GM19455 (cell line): Measurements from ENCODE around the gene EMP2.

Experiments
- ATAC-seq: cut with Tn5 transposase; IDR thresholded peaks from one replicate; pipeline ENCODE4 v1.9.1; 2021; ENCODE audit not compliant: unreplicated experiment

EMP2 gene

DNA sequence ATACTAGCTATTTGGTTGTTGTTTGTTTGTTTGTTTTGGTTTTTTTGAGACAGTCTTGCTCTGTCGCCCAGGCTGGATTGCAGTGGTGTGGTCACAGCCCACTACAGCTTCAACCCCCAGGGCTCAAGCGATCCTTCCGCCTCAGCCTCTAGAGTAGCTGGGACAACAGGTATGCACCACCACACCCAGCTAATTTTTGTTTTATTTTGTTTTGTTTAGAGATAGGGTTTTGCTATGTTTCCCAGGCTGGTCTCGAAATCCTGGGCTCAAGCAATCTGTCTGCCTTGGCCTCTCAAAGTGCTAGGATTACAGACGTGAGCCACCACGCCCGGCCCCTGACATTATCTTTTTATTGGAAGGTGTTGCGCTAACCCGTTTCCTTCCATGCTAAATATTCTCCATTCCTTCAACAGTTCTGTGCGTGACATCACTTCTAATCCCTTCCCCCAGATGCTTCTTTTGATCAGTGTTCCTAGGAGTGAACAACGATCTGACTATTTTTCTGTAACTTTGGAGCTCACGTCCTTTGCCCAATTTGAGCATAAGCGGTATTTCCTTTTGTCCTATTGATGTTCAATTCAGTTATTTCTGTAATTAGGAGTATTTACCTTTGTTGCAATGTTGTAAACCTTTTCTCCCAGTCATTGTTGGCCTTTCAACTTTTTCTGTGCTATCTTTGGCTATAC lies 30.2 kb upstream of the EMP2 start:
- no peak for ATAC-seq

DNA sequence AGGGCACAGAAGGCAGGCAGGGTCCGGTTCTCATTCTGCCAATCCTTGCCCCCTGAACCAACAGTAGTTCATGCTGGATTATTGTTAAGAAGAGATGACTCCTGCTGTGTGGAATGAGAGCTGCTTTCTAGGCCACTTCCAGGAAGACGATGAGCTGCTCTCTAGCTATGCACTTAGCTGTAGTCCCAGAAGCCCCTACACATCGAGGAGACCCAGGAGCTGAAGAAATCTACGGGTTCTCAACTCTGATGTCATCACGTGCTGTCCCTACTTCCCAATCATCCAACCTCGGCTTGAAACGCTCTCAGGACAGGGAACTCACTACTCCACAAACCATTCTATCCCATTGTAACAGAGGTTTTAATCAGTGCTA lies 29.0 kb upstream of the EMP2 start:
- no peak for ATAC-seq

DNA sequence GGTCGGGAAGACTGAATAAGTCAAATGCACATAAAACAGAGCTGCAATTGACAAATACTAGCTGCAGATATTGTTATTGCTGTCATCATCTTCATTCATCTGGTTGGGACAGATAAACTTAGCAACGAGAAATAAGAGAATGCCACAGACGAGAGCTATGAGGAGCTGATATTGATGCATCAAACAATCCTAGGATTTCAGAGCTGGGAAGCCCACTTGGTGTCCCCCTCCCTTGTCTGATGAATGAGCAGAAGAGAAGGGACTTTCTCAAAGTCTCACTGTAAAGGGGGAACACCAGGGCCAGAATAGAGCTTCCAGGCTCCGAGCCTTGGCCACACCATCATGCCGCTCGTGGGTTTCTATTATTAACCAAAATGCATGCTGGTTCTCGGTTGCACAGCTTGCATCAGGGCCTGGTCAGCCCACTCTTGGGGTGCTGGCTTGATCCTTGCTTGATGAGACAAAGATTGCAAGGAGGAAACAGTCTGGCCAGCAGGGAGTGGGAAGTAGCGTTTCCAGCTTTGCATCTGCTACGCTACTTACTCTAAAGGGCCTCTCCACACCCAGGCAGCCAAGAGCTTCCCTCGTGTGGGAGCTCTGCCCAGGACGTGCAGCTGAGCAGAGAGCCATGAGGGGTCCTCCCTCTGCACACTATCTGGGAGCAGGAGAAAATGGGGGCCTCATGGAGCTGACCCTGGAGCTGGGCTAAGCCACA lies 28.4 kb upstream of the EMP2 start:
- ATAC-seq = no peak

DNA sequence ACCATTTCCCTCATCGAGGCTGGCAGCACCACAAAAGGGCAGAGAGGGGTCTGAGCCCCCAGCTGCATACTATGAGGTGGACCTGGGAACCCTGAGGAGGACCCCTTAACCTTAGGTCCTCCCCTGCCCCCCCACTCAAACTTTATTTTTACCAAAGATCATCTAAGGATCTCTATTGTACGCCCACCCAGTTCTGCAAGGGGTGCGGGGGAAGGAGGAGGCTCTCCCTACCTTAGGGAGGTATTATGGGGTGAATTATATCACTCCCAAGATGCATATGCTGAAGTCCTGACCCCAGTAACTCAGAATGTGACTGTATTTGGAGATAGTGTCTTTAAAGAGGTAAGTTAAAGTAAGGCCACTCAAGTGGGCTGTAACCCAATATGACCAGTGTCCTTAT lies 26.8 kb upstream of the EMP2 start:
- ATAC-seq = no peak

DNA sequence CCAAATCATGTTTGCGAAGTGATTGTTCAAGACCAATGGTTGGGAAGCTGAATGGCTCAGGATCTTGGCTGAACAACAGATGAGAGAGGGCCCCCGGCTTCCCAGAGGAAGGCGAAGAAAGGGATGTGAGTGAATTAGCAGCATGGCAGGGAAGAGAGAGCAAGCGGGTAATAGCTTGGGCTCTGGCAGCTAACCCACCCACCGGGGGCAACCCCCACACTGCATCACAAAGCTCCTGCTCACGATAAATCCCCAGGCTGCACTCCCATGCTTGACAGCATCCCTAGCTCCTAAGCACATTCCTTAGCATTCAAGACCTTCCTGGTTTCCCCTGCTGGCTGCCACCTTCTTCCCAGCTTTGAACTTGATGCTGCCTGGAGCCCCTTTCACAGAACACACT lies 26.2 kb upstream of the EMP2 start:
- ATAC-seq = no peak

DNA sequence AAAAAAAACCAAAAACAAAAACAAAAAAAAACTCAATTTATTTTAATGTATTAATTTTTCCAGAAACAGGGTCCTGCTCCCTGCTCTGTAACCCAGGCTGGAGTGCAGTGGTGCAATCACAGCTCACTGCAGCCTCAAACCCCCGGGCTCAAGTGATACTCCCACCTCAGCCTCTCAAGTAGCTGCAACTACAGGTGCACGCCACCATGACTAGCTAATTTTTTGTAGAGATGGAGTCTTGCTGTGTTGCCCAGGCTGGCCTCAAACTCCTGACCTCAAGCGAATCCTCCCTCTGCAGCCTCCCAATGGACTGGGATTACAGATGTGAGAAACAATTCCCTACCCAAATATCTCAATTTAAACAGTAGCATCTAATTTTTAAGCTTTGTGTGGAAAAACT lies 25.2 kb upstream of the EMP2 start:
- ATAC-seq = no peak

DNA sequence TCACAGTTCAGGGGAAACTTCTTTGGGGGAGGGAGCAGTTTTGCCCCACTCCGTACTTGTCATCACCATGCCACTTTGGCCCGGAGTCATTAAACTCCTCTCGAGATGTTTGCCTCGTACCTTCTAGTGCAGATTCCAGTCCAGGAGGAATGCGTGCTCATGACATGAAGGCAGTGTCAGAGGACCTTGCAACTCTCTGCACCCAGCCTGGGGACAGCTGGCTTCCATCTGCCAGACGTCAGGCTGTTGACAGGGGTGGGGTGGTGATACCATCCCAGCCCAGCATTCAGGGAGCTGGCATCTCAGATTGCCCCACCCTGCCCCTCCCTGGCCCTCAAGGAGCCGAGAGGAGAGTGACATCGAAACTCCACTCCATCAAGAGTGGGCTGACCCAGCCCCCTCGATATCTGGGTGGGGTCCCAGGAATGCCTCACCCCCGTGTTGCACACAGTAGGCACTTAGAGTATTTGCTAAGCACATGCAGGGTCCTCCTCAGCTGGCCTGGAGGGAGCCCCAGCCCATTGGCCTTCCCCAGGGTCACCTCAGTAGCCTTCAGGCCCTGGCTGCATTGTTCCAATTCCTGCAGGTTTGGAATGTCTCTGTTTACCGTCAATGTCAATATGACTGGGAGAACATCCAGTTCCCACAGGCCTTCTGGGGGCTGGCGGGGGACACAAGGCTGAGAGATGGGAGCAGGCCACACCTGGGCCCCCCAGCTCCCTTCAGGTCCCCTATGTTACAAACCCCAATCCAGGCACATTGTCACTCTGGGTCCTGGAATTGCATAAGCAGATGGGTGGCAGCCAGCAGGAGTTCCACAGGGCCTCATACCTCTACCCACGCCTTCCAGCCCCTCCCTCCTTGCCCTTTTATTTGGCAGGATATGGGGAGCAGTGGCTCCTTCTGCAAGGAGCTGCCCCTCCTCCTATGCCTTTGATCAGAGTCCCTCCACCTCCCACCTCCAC lies 21.3 kb upstream of the EMP2 start:
- ATAC-seq = no peak

DNA sequence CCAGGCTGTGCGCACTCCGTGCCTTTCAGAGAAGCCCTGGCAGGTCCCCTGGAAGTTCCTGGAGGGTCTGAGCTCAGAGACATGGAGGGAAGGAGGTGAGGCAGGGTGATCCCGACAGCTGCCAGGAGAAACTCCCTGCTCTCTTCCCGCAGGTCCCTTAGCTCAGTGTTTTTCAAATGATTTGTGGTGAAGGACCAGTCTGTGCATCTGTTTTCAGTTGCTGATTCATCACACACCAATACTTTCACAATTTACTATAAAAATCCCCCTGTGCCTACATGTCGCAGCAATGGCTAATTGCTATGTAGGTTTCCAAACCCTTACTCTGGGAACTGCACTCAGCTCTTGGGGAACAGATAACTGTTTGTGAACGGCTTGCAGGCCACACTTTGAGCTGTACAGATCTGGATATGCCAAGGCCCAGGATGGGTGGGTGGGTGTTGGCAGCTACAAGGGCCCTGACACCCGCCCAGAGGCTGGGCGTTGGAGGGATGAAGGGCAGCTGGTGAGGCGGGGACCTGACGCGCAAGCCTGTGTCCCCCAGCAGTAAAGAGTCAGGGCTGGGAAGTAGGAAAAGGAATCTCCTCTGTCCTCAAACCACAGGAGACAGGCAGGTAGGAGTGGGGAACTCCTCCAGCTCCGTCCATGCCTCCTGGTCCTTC lies 20.5 kb upstream of the EMP2 start:
- no peak for ATAC-seq

DNA sequence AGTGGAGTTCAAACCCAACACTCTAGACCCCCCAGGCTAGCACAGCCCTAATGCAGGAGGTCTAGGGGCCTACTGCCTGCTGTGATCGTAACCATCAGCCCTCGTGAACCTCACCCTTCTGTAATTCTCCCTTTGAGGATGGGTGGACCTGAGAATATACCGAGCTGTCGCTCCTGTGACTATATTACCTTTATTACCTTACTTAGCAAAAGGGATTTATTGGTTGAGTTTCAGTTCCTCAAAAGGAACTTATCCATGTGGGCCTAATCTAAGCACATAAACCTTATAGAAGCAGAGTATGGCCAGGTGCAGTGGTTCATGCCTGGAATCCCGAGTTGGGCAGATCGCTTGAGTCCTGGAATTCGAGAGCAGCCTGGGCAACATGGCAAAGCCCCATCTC lies 19.2 kb upstream of the EMP2 start:
- no peak for ATAC-seq

DNA sequence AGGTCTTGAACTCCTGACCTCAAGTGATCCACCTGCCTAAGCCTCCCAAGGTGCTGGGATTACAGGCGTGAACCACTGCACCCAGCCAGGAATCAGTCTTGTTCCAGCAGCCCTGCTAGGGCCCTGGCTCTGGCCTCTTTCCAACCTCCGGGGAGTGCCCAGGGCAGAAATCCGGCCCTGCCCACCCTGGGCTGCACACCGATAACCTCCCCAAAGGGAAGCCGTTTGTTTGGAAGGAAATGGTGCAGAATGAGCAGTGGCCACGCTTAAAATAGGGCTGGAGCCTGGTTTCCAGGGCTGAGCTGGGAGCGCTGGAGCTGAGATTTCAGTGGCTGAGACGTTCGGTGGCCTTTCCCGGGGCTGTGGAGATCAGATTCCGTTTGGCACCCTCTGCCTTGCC lies 17.8 kb upstream of the EMP2 start:
- no peak for ATAC-seq

DNA sequence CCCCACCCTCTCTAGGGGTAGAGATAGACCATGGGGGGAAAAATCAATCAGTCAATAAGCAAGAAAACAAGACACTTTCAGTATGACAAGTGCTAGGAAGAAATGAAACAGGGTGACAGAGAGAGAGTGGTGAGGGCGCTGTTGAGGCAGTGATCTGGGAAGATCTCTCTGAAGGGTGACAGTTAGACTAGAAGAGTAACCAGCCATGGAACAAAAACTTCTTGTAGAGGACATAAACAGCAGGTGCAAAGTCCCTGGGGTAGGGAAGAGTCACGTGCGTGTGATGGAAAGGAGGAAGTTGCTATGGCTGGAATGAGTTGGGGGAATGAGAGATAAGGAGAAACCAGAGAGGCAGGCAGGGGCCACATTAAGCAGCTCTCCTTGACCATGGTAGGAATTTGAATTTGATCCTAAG lies 16.8 kb upstream of the EMP2 start:
- no peak for ATAC-seq

DNA sequence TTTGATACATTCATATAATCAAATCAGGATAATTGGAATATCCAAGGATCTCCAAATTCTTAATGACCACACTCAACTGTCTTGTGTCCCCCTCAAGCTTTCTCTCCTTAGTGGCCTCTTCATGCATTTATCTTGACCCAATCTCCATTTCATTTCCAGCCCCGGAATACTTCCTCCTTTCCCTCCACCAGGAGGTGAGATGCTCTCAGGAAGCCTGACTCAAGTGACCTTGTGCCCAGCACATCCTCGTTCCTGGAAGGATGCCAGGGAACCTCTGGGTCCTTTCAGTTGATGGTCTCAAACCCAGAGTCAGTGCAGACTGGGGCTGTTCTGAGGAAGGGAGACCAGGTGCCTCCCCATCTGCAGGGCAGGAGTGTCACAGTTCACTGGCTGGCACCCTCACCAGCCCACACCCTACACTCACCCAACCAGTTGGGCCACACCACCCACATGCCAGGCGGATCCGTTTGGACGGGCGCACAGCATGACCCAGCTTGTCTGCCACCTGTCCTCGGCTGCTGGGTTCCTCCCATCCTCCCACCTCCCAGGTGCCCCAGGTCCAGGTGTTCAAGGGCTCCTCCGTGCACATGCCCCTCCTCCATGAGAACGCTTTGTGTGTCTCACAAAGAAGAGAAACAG lies 14.0 kb upstream of the EMP2 start:
- ATAC-seq = no peak

DNA sequence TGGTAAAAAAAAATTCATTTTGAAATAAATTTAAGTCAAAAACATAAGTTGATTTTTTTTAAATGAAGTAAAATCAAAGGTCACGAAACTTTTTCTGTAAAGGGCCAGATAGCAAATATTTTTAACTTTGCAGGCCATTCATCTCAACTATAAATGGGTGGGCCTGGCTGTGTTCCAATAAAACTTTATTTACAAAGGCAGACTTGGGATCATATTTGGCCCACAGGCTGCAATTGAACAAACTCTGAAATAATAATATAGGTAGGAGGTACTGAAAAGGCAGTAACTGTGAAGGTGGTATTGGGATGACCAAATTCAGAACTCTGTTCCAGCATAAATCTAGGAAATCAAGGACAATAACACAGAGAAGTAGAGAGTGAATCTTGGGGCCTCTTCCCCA lies 12.2 kb upstream of the EMP2 start:
- ATAC-seq = no peak

DNA sequence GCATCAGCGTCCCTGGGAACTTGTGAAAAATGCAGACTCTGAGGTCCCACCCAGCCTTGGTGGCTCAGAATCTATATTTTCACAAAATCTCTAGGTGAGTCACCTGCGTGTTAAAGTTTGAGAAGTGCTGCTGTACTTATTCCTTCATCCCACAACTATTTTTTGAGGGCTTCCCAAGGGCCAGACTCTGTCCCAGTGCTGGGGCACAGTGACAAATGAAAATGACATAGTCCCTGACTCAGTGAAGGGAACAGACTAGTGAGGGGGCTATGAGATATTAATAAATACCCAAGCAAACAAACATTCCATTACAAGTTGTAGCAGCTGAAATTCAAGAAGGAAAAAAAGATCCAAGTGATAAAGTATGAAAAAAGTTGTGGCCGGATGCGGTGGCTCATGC lies 9.9 kb upstream of the EMP2 start:
- ATAC-seq = no peak

DNA sequence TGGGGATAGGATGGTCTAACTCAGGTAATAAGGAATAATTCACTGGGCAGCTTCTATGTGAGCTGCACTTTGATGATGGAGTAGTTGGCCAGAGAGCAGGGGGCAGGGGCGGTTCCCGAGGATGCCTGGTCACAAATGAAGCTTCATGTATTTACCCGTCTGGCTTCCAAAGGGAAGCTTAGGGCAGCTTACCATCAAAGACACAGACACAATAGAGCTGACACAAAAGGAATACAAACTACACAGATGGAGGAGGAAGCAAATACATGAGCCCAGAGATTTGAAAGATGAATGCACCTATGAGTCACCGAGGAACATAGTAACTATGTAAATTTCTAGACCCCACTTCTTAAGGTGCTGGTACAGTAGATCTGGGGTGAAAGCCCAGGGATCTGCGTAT lies 8.7 kb upstream of the EMP2 start:
- ATAC-seq = no peak

DNA sequence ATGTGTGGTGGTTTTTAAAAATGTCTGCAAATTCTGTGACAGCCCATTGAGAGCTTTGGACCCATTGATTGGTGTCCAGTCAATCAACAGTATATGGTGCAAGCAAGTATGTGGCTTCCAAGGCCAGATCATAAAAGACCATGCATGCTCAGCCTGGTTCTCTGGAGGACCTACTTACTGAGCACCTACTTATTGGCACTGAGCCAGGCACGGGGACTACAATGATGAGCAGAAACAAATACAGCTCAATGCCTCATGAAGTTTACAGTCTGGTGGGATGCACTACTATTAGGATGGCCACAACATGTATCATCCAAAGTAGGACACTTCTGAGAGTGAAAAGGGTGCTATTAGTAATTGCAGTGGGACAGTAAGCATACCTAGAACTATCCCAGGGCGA lies 7.2 kb upstream of the EMP2 start:
- no peak for ATAC-seq

DNA sequence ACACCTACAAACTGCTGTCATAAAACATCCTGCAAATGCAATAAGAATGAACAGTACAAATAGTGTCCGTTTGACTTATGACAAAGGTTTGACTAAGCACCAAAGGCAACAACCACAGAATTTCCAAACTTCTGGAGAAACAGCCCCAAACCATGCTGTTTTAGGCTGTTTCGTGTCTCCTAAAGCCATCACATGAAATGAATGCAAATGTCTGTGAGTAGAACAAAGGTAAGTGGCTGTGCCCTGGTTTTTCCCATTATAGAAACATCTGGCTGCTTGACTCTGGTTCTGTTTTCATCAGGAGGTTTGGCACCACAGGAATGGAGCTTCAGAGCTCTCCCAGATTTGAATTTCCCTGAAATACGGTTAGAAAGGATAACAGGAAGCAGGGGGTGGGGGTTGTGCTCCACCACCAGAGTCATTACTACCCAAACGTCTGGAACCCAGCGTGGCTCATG lies 4.6 kb upstream of the EMP2 start:
- no peak for ATAC-seq

DNA sequence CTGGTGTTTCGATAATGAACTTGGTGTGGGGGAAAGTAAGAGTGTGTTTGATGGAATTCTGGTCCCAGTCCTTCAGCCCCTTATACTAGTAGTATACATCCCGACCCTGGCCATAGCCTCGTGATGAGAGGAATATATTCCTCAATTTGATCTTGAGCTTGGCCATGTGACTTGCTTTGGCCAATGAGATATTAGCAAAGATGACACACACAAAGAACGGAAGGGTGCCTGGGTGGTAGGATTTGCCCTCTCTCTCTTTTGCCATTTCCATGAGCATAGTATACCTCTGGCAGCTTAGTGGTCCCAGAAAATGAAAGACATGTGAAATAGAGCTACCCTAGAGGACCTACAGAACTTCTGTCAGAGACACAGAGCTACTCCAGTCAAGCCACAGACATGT lies 2.9 kb upstream of the EMP2 start:
- ATAC-seq = no peak

DNA sequence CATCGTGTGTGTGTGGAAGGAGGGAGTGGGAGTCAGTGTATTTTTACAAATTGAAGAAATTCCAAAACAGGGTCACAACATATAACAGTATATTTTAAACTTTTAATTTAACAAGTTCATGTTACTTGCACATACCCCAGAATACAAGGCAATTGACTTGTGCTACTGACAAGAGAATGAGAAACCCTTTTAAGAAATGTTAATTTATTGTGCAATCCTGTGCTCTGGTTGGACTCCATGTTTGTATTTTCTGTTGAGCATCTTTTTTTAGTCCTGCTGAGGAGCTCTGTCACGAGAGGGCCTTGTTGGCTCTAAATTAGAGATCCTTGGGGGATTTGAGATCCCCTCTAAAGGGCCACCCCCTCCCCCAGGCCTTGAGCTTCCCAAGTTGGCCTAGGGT lies 1.1 kb upstream of the EMP2 start:
- no peak for ATAC-seq

DNA sequence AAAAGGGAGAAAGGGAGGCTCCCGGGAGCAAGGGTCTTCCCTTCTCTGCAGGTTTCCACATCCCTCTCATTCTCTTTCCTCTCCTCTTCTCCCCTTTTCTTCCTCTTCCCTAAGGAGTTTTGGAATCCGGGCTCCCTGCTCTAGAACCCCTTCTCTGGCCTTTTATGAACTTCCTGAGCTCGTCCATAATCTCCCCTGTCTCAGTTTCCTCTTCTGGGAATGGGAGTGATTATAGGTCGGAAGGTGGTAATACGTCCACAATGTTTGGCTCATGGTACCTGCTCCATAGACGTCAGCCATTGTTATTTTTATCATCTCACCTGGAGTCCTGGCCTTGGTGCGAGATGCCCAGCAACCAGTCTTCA lies 467 bp upstream of the EMP2 start:
- ATAC-seq = no peak

DNA sequence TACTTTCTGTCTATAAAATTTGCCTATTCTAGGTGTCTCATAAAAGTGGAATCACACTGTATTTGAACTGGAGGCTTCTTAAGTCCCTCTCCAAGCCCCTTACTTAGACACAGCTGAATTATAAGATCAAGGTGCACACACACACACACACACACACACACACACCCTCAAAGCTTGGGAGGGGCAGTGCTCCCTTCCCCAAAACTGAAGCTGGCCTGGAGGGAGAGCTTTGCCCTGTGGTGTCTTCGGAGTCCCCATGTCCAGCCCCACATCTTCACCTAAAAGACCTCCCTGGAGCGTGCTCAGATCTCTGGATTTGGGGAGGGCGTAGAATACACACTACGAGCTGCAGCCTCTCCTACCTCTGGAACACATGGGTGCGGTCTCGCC lies 828 bp downstream of the EMP2 start:
- no peak for ATAC-seq
